GF-D8 (cell line): Measurements from ENCODE around the gene RTP1.
"Not testable (repeated sequence)": the region's sequence is repeated elsewhere in the genome, so short reads cannot be mapped to it uniquely, and the experiment has no call there.

Experiments used
- DNase-seq: peaks from one replicate; lab custom pipeline; 2025; lab: John Stamatoyannopoulos, UW

The RTP1 gene

GRCh38 chr3:187197335-187197649, at the start of gene RTP1:
Gene RTP1 (plus strand): TSS chr3:187197486. CDS start chr3:187197516, 30 bp downstream.
- DNase-seq: no peak

DNA sequence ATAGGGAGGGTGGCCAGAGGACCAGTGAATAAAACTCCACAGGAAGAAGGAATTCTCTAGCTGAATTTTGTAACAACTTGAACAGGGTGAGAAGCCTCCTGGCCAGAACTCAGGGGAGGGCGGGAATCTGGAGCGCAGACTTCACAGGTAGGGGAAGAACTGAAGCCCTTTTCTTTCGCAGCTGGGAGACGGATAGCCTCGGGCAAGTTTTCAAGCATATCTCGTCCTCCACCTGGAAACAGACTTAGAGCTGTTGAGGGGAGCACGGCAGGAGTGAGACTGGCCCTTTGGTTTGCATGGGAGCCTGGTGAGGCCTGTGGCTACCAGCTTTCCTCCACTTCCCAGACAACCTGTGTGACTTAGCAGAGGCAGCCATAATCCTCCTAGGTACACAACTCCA, 47.1 kb upstream of the RTP1 start:
- no peak for DNase-seq

DNA sequence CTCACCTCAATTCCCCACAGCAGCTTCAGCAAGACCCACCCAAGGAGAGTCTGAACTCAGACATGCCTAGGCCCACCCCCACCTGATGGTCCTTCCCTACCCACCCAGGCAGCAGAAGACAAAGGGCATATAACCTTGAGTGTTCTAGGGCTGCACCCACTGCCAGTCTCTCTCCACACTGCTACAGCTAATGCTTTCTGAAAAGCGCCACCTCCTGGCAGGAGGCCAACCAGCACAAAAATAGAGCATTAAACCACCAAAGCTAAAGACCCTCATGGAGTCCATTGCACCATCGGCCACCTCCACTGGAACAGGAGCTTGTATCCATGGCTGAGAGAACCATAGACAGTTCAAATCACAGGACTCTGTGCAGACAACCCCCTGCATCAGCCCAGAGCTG, 46.7 kb upstream of the RTP1 start:
- DNase-seq: no peak

- no peak for DNase-seq
These were observed 35.7 kb upstream of the RTP1 start for GRCh38 chr3:187161556-187161955.

DNA sequence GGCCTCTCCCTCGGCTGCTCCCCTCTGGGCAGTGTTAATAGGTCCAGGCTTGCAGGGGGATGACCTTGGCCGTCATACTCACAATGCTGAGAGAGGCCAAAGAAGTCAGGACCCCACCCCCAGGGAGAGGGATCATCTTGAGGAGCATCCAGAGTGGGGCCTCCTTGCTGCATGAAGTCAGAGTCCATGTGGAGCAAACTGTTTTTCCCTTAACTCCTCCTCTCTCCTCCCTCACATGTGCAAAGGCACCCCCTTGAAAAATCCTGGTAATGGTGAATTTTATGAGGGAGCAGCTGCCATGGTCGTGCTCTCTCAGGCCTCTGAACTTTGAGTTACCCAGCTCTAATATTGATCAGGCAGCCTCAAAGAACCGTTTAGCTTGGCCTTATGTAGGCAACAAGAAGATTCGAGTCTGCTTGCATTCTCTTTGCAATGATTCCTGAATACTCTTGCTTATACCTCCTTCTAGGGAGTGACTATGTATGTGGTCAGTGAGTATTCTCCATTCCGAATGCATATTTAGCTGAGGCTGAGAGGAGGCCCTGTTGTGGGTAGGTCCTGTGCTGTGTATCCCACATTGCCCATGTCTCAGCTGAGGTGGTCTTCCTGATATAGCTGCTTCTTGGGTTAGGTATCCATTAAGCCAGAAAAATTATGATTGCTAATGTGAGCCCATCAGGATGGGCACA, 34.9 kb upstream of the RTP1 start:
- no peak for DNase-seq

- DNase-seq: no peak
These were observed 32.1 kb upstream of the RTP1 start for GRCh38 chr3:187165144-187165543.

GRCh38 chr3:187166750-187167149, 30.5 kb upstream of the RTP1 start:
- no peak for DNase-seq

- no peak for DNase-seq
These were observed 29.5 kb upstream of the RTP1 start for GRCh38 chr3:187167777-187168176.

DNA sequence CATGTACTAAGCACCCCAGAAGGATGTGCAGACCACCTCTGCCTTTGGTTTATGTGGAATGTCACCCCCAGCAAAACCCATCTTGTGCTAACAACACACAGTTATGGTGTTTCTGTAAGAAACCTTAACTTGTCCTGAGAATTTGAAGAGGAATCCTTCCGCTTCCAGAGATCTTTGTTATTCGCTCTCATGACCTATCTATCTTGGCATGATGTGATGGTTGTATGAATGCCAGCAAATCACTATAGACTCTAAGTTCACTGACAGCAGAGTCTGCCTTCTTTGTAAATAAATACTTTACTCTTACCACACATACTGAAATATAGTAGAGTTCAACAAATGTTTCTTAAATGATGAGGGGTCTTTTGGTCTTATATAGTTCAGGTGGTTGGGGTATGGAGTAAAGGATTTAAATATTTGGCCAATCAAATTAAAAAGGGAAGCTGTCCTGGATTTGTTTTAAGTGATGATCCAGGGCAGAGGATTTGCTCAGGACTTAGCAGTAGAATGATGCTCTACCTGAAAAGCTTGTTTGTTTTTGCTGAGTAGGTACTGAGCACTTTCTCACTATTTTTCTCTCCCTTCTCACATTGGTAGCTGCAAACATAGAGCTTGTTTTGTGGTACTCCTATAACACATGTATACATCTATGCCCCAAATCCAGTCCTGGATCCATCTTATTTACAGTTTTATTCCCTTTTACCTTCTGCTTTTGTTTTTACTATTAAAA, 27.9 kb upstream of the RTP1 start:
- no peak for DNase-seq

GRCh38 chr3:187170911-187171310, 26.4 kb upstream of the RTP1 start:
- DNase-seq: not testable (repeated sequence)

DNA sequence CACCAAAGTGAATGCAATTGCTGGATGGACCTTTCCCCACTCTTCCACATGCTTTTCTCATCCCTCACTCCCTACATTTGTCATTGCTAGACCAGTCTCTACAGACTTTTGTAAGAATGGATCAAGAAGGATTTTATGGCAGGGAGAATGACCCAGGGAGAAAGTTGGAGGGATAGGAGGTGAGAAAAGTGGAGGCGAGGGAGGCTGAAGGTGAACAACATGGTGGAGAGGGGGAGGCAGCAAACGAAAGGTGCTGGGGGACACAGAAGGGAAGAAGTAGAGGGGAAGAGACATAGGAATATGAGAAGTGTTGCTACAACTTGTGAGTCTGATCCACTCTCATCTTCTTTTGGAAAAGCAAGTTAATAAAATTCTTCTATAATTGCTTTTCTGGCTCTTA, 24.4 kb upstream of the RTP1 start:
- DNase-seq: no peak

- DNase-seq: no peak
These were observed 15.7 kb upstream of the RTP1 start for GRCh38 chr3:187181454-187182170.

- DNase-seq: no peak
These were observed 13.9 kb upstream of the RTP1 start for GRCh38 chr3:187183210-187183862.

DNA sequence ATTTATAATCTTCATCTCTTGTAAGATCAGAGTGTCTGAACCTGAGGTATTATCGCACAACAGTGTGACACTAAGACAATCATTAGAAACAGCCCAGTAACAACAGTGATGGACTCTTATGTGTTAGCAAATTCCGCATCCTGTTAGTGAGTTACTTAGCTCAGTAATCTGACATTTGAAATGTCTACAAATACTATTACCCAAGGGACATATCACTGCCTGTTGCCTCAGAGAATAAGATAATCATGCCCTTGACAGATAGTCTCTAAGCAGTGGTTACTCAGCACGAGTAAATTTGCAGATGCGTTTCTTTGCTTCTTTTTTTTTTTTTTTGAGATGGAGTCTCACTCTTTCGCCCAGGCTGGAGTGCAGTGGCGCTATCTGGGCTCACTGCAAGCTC, 13.4 kb upstream of the RTP1 start:
- DNase-seq: no peak

DNA sequence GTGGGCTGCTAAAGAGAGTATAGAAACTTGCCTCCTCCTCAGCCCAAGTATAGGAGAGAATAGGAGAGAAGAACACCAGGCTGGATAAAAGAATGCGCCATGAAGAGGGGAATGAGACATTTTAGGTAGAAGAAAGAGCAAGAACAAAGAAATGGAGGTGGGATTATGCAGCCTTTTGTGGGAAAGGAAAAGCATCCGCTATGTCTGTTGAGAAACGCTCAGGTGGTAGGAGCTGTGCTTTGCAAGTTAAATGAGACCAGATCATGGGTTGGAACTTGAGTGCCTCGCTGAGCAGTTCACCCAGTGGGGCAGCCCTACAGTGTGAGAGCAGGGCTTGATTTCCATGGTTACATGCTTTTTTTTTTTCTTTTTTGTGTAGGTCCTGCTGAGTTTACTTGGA, 11.5 kb upstream of the RTP1 start:
- DNase-seq: no peak

DNA sequence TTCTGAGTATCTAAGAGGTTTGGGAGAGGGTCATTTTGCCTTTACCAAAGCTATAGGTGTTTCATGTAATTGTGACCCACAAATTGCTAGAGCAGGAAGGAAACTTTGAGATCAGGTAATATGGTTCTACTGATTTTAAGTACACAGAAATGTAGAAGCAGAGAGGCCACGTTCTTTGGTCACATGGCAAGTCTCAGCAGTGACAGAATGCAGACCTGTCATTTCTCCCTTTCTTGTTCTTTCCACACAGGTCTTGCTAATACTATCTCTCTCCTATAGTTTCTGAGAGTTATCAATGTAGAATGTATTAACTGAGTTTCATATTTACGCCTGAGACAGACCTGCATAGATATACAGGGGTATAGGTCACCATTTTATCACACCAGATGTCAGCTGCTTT, 10.9 kb upstream of the RTP1 start:
- DNase-seq: no peak

DNA sequence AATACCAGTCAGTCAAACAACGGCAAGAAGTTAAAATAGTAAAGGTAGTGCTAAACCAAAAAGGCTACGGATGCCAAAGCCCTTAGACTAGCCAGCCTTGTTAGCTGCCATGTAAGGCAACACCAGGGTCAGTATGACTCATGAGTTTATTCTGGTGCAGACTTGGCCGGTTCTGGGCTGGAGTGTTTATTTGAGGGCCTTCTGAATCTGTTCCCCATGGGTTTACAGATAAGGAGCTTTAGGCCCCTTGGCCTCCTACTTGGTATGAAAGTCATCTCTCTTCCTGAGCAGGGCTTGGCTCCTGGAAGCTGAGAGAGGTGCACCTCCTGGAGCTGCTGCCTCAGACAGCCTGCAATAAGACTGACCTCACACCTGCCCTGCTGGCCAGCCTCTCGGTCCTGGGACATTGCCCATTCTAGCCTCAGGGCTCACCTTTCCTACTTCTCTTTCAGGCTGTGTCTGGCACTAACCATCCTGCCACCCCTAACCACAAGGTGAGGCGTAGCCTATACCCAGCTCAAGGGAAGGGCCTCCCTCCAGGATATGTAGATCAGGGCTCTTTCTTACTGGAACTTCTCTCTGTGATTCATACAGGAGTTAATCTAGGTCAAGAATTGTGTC, 10.4 kb upstream of the RTP1 start:
- DNase-seq: no peak

DNA sequence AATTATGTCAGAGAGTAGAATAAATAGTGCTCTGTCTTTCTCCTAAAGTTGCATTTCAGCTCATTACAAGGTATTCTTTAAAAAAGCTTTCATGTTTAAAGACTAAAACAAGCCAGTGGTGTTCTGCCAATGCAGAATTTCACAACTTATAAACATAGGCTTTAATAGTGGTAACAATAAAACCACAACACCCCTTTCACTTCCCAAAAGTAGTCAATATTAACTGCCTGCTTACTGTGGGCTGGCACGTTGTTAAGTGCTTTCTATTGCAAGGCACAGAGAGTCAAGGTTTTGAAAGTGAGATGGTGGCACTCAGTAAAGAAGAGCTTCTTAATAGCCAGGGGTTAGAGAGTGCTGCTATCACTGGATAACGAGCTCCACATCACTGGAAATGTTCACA, 8.4 kb upstream of the RTP1 start:
- no peak for DNase-seq

DNA sequence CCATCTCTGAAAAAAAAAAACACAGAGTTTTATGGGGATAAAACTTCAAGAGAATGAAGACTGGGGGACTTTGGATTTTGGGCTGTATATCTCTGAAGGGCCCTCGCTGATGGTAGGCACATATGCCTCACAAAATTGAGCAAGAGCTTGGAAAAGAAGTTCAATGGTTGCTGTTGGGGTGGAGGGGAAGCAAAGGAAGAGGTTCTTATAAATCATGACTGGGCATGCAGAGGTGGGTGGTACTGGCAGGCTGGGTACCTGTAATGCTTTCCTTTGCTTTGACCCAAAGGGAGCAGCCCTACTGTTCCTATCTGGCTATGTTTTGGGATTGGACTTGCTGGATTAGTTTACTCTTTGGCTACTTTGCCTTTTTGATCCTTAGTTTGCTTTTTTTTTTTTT, 6.0 kb upstream of the RTP1 start:
- DNase-seq: no peak

DNA sequence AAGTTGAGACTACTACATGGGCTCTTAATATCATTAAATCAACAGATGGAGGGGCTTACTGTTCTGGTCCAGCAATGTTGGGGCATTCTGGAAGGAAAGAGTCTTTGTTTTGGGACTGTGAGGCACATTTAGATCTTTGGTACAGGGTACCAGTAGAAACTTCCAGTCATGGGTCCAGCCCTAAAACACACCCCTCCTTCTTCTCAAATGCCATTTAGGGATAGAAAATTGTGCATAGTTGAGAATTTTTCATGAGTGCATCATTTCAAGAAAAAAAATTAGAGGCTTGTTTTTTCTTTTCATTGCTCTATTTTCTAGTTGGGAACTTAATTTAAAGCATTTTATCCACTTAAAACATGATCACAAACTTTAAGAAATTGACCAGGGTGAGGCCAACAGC, 4.1 kb upstream of the RTP1 start:
- DNase-seq: no peak

- DNase-seq: no peak
These were observed 532 bp upstream of the RTP1 start for GRCh38 chr3:187196573-187197334.

DNA sequence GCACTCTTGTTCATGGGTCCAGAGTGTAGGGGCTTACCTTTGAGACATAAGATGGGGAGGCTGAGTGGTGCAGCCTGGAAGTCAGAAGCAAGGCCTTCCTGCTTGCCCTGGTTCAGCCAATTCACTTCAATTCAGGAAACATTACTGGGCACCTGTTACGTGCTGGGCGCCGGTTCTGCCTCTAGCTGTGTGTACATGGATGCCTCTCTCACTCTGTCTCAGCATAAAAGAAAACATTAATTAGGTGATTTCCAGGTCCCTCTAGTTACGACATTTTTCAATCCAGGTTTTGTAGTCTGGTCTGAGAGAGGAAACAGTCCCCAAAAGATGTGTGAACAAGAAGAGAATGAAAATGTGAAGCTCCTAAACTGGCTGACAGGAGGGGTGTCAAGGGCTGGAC, 1.2 kb downstream of the RTP1 start:
- DNase-seq: no peak
